Neural cell (in vitro differentiated cells): ENCODE measurements around the gene NPAS3.

Experiments used
- EP300 ChIP-seq: fragments of 450-650 bp; conservative IDR thresholded peaks from 2 replicates; pipeline ENCODE4 v1.6.1; 2014; ENCODE audit warnings: antibody characterized with exemption, mild to moderate bottlenecking, moderate library complexity; ENCODE audit not compliant: poor library complexity, severe bottlenecking
- EZH2 ChIP-seq: fragments of 200-600, 300-800 bp; shearing (Covaris generic), sonication (generic); IDR thresholded peaks from 2 replicates; pipeline ENCODE4 v1.6.1; 2014; ENCODE audit warnings: antibody characterized with exemption, low read length, borderline replicate concordance, mild to moderate bottlenecking; ENCODE audit not compliant: insufficient read depth, poor library complexity, severe bottlenecking
- POLR2AphosphoS5 ChIP-seq: IDR thresholded peaks from 2 replicates; pipeline ENCODE4 v1.6.1; 2012
- RAD21 ChIP-seq: fragments of 450-650 bp; conservative IDR thresholded peaks from 2 replicates; pipeline ENCODE4 v1.6.1; 2014; ENCODE audit warnings: antibody characterized with exemption, mild to moderate bottlenecking, moderate library complexity
- REST ChIP-seq: IDR thresholded peaks from 2 replicates; pipeline ENCODE4 v1.6.1; 2012; ENCODE audit warnings: borderline replicate concordance
- TAF1 ChIP-seq: IDR thresholded peaks from 2 replicates; pipeline ENCODE4 v1.6.1; 2012; ENCODE audit warnings: low read depth
- TF ChIP-seq, protein P1 (sequence below): fragments of 450-650 bp; IDR thresholded peaks from 2 replicates; pipeline ENCODE4 v1.5.1; 2014; ENCODE audit warnings: antibody characterized with exemption, mild to moderate bottlenecking, moderate library complexity; ENCODE audit not compliant: poor library complexity, severe bottlenecking

DNA sequence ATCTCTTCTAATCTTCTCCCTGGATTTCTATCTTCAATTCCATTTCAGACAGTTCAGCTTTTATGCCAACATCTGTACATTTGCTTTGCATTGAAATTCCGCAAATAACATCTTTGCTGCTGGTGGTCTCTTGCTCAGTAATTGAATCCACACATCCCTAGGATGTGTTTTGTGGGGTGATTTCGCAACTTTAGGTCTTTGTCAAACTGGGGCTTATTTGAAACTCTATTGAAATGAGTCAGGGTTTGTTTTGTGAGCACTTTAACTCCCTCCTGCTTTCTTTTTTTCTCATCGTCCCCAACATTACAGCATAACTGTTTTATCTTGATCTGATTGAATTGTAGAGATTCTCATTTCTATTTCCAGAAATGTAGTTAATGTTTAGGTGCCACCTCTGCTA, 404.3 kb downstream of the NPAS3 start:
- TF ChIP-seq, protein P1, sequence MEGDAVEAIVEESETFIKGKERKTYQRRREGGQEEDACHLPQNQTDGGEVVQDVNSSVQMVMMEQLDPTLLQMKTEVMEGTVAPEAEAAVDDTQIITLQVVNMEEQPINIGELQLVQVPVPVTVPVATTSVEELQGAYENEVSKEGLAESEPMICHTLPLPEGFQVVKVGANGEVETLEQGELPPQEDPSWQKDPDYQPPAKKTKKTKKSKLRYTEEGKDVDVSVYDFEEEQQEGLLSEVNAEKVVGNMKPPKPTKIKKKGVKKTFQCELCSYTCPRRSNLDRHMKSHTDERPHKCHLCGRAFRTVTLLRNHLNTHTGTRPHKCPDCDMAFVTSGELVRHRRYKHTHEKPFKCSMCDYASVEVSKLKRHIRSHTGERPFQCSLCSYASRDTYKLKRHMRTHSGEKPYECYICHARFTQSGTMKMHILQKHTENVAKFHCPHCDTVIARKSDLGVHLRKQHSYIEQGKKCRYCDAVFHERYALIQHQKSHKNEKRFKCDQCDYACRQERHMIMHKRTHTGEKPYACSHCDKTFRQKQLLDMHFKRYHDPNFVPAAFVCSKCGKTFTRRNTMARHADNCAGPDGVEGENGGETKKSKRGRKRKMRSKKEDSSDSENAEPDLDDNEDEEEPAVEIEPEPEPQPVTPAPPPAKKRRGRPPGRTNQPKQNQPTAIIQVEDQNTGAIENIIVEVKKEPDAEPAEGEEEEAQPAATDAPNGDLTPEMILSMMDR, result no peak
- no peak for TF ChIP-seq EP300
- TF ChIP-seq EZH2, result no peak
- no peak for TF ChIP-seq REST
- no peak for TF ChIP-seq POLR2AphosphoS5
- no peak for TF ChIP-seq RAD21
- no peak for TF ChIP-seq TAF1
